GM19351 (cell line): ENCODE data around the gene PIM3.
"Not testable (repeated sequence)": the region's sequence is repeated elsewhere in the genome, so short reads cannot be mapped to it uniquely, and the experiment has no call there.

Source experiments
- ATAC-seq: cut with Tn5 transposase; IDR thresholded peaks from one replicate; pipeline ENCODE4 v1.9.1; 2021; ENCODE audit warnings: mild to moderate bottlenecking, moderate library complexity; ENCODE audit not compliant: unreplicated experiment

PIM3 gene

DNA sequence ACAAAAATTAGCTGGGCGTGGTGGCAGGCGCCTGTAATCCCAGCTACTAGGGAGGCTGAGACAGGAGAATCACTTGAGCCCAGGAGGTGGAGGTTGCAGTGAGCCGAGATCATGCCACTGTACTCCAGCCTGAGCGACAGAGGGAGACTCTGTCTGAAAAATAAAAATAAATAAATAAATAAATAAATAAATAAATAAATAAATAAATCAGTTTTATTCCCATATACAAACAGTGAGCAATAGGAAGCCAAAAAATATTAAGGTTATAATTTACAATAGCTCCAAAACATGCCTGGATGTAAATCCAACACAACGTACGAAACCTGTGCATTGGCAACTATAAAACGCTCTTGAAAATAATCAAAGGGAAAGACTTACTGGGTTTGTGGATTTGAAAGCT is 21.2 kb downstream of the PIM3 start:
- ATAC-seq, result not testable (repeated sequence)

DNA sequence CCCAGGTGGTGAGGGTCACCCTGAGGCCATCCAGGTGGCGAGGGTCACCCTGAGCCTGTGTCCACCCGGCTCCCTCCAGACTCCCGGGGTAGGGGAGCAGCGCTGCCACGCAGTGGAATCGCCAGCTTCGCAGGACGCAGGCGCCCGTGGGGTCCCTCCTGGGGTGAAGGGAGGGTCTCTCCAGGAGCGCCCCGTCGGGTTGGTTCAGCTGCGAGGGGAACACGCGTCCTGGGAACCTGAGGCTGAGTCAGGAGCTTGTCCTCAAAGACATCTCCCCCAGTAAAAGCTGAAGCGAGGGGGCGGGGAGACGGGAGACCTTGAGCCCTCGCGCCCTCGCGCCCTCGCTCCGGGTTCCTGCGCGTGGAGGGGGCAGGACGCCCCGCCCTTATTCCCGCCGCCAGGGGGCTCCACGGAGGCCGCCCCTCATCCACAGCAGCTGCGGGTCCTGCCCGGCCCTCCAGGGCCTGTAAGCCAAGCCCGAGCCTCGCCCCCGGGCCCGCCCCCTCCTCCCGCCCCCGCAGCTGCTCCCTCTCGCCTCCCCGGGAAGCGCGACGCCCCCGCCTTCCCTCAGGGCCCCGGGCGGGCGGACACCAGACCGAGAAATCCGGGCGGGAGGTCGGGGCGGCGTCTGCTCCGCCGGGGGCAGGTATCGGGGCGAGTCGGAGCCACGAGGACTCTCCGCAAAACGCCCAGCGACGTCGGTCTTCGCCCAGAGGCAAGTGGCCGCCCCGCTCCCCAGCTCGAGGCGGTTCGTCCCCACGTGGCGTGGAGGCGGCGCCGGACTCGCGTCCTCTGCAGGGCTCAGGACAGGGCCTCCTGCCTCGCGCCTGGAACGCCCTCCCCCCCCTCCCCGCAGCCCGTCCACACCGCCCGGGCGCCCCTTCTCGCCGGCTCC is 22.8 kb downstream of the PIM3 start:
- no peak for ATAC-seq

DNA sequence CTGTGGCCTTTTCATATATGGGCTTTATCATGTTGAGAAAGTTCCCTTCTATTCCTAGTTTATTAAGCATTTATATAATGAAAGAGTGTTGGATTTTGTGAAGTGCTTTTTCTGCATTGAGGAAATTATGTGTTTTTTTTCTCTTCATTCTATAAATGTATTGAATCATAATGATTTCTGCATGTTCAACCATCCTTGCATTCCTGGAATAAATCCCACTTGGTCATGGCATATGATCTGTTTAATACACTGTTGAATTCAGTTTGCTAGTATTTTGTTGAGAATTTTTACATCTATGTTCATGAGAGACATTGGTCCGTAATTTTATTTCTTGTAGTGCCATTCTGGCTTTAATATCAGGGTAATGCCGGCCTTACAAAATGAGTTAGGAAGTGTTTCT is 25.8 kb downstream of the PIM3 start:
- no peak for ATAC-seq

DNA sequence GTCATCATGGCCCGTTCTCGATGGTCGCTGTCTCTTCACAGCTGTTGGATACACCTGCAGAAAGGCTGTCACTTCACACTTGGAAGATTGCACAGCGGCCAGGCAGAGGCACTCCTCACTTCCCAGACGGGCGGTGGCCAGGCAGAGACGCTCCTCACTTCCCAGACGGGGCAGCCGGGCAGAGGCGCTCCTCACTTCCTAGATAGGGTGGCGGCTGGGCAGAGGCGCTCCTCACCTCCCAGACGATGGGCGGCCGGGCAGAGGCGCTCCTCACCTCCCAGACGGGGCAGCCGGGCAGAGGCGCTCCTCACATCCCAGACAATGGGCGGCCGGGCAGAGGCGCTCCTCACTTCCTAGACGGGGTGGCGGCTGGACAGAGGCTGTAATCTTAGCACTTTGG is 29.3 kb downstream of the PIM3 start:
- ATAC-seq, result not testable (repeated sequence)

DNA sequence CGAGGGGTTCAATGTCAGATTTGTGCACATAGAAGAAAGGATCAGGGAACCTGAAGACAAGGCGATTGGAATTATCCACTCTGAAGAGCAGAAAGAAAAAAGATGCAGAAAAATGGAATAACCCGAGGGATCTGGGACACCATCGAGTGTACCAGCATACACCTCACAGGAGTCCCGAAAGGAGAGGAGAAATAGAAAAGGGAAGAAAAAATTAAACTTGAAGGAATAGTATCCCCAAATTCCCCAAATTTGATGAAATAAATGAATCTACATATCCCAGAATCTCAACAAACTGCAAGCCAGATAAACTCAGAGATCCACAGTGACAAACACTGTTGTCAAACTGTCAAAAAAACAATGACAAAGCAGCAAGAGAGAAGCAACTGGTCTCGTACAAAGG is 30.6 kb downstream of the PIM3 start:
- ATAC-seq, result no peak

- no peak for ATAC-seq
Measured at GRCh38 chr22:49991907-49992533, 31.4 kb downstream of the PIM3 start.

GRCh38 chr22:49992921-49993648 is 32.5 kb downstream of the PIM3 start:
- no peak for ATAC-seq

GRCh38 chr22:49993649-49994360 is 33.2 kb downstream of the PIM3 start:
- no peak for ATAC-seq

GRCh38 chr22:49994361-49995040 is 33.9 kb downstream of the PIM3 start:
- no peak for ATAC-seq

DNA sequence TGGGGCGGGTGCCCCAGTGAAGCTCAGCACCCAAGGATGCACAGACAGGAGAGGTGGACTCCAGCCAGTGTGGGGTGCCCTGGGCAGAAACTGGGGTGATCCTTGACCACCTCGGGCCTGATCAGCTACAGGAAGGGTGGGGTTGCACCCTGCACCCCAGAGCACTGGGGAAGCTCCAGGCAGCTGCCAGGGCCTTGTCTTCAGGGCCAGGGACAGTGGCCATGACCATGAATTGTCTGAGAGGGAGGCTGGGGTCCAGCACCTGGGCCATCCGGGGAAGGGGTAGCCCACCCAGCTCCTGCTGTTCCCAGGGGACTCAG is 34.4 kb downstream of the PIM3 start:
- no peak for ATAC-seq

GRCh38 chr22:49995361-49996118 is 35.0 kb downstream of the PIM3 start:
- ATAC-seq, result no peak

DNA sequence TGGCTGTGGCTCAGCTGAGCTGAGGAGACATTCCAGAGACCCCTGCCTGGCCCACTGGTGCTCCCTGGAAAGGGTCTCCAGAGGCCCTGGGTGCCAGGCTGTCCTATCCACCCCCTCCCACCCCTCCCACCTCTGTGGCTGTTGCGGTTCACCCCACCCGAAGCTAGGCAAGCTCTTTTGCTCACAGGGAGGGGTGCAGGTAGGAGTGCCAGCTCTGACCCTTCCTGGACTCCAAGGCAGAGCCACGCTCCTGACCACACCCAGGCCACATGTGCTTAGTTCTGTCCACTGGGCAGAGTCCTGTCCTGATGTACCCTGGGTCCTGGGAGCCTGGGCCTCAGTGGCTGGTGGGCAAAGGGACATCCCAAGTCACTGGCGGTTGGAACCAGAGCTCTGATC is 35.5 kb downstream of the PIM3 start:
- no peak for ATAC-seq

- no peak for ATAC-seq
Measured at GRCh38 chr22:49996518-49997250, 36.1 kb downstream of the PIM3 start.

GRCh38 chr22:49997251-49997599 is 36.7 kb downstream of the PIM3 start:
- ATAC-seq, result no peak

DNA sequence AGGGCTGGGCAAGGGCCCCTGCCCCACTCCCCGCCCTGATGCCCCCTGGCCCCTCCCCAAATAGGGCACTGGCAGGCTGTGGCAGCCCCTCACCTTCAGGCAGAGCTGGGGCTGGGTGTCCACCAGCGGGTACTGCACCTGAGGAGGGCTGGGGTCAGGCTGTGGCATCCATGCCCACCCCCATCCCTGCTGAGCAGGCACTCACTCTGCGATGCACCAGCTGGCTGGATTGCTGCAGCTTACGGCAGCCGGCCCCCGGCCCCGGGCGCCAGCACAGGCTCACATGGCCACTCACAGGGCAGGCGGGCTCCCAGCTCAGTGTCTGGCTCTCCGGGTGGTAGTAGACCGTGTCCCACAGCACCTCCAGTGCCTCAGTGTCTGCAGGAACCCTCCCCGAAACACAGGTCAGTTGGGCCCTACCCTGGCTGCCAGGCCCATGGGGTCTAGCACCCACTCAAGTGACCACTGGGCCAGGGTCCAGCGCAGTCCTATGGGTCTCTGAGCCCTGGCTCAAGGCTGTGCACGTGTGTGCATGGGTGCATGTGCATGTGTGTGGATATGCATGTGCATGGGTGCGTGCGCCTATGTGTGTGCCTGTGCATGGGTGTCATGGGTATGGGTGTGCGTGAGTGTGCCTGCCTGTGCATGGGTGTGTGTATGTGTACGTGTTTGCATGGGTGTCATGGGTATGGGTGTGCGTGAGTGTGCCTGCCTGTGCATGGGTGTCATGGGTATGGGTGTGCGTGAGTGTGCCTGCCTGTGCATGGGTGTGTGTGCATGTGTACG is 37.6 kb downstream of the PIM3 start:
- ATAC-seq, result no peak

DNA sequence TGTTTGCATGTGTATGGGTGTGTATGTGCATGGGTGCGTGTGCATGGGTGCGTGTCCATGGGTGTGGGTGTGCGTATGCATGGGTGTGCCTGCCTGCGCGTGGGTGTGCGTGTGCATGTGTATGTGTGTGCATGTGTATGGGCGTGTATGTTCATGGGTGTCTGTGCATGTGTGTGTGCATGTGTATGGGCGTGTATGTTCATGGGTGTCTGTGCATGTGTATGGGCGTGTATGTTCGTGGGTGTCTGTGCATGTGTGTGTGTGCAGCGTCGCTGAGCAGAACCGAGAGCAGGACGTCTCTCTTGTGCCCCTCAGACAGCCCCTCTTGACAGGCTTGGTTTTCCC is 38.1 kb downstream of the PIM3 start:
- ATAC-seq, result no peak

DNA sequence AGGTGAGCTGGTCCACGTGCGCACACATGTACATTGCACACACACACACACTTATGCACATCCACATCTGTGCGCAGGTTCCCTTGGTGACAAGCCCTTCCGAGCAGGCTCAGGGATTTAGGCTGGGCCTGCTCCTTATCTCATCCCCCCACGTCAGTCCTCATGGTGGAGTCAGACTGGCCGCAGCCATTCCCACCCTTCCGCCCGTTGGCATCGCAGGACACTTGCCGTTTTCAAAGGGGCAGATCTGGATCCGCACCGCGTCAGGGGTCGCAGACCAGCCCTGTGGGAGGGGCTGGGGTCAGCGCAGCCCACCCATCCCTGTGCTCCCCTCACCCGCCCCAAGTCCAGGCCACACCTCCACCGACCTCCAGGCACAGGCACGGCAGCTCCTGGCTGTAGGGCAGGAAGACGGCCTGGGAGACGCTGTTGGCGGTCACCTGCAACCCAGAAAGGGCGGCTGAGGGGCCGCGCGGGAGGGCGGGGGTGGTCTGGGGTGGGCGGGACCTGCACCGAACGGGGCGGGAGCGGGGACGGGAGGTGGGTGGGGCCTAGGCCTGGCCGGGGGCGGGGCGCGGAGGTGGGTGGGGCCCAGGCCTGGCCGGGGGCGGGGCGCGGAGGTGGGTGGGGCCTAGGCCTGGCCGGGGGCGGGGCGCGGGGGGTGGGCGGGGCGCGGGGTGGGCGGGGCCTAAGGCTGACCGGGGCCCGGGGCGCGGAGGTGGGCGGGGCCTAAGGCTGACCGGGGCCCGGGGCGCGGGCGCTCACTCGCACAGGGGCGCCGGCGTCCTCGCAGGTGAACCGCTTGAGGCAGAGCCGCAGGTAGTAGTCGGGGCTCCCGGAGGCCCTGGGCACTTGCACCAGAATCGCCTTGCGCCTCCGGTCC is 38.7 kb downstream of the PIM3 start:
- ATAC-seq, result no peak
